Fibroblast of the aortic adventitia (primary cell): ENCODE data around the gene ATP6V1D. TPM values are rescaled to one million over a fixed set of nuclear protein-coding genes. Genes with fewer than 3 reads are reported as not detected.

Experiments
- DNase-seq: peaks from one replicate; pipeline ENCODE4 v3.0.0-alpha.2; 2010; ENCODE audit warnings: low read depth
- H3K4me3 ChIP-seq: 2 replicates; pipeline ENCODE4 v1.5.1; 2011; ENCODE audit warnings: low read depth, mild to moderate bottlenecking, control low read depth, low read length, moderate library complexity
- total RNA-seq: library from RNA; depleted of rRNA; stranded (reverse); fragments of >200 nt; gene quantifications from 2 replicates; pipeline ENCODE4 v1.2.3, GENCODE V29; 2012; ENCODE audit warnings: low replicate concordance
- TF ChIP-seq, protein P1 (sequence below): IDR thresholded peaks from 2 replicates; pipeline ENCODE4 v1.5.1; 2011; ENCODE audit warnings: mild to moderate bottlenecking, low read length, control low read depth, inconsistent platforms; ENCODE audit not compliant: insufficient read depth

Gene ATP6V1D
- total RNA-seq, 1 donor = 118 TPM

GRCh38 chr14:67389275-67389674, 29.7 kb upstream of the ATP6V1D start:
- H3K4me3 ChIP-seq = no peak overlapping the region
- DNase-seq = no peak
- TF ChIP-seq, protein P1, sequence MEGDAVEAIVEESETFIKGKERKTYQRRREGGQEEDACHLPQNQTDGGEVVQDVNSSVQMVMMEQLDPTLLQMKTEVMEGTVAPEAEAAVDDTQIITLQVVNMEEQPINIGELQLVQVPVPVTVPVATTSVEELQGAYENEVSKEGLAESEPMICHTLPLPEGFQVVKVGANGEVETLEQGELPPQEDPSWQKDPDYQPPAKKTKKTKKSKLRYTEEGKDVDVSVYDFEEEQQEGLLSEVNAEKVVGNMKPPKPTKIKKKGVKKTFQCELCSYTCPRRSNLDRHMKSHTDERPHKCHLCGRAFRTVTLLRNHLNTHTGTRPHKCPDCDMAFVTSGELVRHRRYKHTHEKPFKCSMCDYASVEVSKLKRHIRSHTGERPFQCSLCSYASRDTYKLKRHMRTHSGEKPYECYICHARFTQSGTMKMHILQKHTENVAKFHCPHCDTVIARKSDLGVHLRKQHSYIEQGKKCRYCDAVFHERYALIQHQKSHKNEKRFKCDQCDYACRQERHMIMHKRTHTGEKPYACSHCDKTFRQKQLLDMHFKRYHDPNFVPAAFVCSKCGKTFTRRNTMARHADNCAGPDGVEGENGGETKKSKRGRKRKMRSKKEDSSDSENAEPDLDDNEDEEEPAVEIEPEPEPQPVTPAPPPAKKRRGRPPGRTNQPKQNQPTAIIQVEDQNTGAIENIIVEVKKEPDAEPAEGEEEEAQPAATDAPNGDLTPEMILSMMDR = no peak

DNA sequence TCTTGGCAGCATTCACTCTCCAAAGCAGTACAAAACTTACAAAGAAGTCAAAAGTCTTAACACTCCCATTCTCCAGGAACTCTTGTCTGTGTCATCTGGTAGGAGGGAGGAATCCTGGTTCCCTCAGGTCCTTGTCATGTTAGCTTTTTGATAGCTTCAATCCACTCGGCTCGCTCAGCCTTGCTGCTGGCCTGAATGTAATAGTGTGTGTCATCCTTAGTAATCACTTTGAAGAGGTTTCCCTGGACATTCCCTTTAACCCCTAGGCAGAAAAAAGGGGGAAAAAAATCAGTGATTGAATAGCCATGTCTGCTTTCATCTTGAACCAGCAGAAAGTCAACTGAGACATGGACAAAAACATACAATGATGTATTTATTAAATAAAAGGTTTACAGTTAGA, 27.6 kb upstream of the ATP6V1D start:
- DNase-seq = peak; percentile 20
- TF ChIP-seq, protein P1 = no peak
- no peak overlapping the region for H3K4me3 ChIP-seq

DNA sequence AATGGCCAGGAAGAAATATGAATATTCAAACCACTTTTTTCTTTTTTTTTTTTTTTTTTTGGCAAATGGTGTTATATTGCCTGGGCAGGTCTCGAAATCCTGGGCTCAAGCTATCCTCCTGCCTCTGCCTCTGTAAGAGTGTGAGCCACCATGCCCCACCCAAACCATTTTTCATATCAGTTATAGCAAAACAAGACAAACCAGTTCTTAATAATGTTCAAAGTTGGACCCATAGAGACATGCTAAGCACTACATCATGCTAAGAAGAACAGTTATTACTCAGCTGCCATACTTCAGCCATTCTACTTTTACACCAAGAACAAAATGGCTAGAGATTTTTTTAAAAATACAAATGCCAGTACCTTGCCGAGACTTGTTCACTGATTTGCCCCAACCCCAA, 26.0 kb upstream of the ATP6V1D start:
- H3K4me3 ChIP-seq = no peak overlapping the region
- TF ChIP-seq, protein P1 = no peak
- no peak for DNase-seq

GRCh38 chr14:67385120-67385519, 25.5 kb upstream of the ATP6V1D start:
- DNase-seq = no peak
- TF ChIP-seq, protein P1 = no peak
- no peak overlapping the region for H3K4me3 ChIP-seq

DNA sequence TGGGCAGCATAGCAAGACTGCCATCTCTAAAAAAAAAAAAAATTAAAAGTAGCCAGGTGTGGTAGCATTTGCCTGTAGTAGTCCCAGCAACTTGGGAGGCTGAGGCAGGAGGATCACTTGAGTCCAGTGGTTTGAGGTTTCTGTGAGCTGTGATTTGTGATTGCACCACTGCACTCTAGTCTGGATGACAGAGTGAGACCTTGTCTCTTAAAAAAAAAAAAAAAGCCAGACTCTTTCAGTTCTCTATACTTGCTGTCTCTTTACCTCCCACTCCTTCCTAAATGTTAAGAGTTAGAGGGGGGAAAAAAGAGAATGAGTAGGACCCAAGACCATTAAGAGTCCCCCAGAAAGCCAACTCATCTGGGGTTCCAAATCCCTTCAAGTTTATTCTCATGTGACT, 18.3 kb upstream of the ATP6V1D start:
- DNase-seq = no peak
- TF ChIP-seq, protein P1 = no peak

GRCh38 chr14:67373347-67373746, 13.7 kb upstream of the ATP6V1D start:
- TF ChIP-seq, protein P1 = no peak
- DNase-seq = no peak
- no peak overlapping the region for H3K4me3 ChIP-seq

More for the DNA sequence above, 18.3 kb upstream of the ATP6V1D start:
- H3K4me3 ChIP-seq = no peak overlapping the region

- TF ChIP-seq, protein P1 = no peak
- DNase-seq = no peak
- no peak overlapping the region for H3K4me3 ChIP-seq
Observed at GRCh38 chr14:67372833-67373232, 13.2 kb upstream of the ATP6V1D start.
